ENCODE results near the gene SPRR2D. TPM values are rescaled to one million over a fixed set of nuclear protein-coding genes. Genes with fewer than 3 reads are reported as not detected.
"Not testable (repeated sequence)": the region's sequence is repeated elsewhere in the genome, so short reads cannot be mapped to it uniquely, and the experiment has no call there.

SPRR2D gene
- total RNA-seq, 2 experiments from 2014 or later = not detected

GRCh38 chr1:153025797-153026196 is 15.1 kb downstream of the SPRR2D start:
- CTCF ChIA-PET = no interaction called here
- Mint-ChIP-seq H3K4me1 (ENCODE audit: low read depth) (no peaks in the 10 kb centered on the region), H3K27ac (no peak overlapping the region), H3K4me3 (no peak overlapping the region), H3K27me3 (peaks cover 53% of the 10 kb centered on the region), H3K36me3 (ENCODE audit: low read depth) (no peaks in the 10 kb centered on the region), H3K9me3 (no peaks in the 10 kb centered on the region)
- POLR2A ChIA-PET = no interaction called here
- Histone ChIP-seq H3K4me1 (ENCODE audit: insufficient read depth, low read length) (no peaks in the 10 kb centered on the region), H3K4me3 (ENCODE audit: low read length) (no peak overlapping the region), H3K9me3 (ENCODE audit: control insufficient read depth in 1 of 2, insufficient read depth in 1 of 2, low read length in 2 of 2) (no peaks in the 10 kb centered on the region), H3K36me3 (ENCODE audit: insufficient read depth, low read length) (no peaks in the 10 kb centered on the region), H3K27ac (ENCODE audit: low read depth in 1 of 2, low read length in 2 of 2) (no peak overlapping the region), H3K27me3 (ENCODE audit: control insufficient read depth in 1 of 2, insufficient read depth in 2 of 2, low read length in 2 of 2) (no peaks in the 10 kb centered on the region)
- intact Hi-C loops (cut with DNase I, micrococcal nuclease) = no loop called here
- DNase-seq = no peak
- TF ChIP-seq CTCF (IDR thresholded peaks at IDR 0.05) = no peak
- ATAC-seq (ENCODE audit: poor library complexity) = no peak

- ATAC-seq (ENCODE audit: poor library complexity) (no peak), DNase-seq (no peak)
- Histone ChIP-seq H3K27ac (ENCODE audit: low read depth in 1 of 2, low read length in 2 of 2) (no peak overlapping the region), H3K4me1 (ENCODE audit: insufficient read depth, low read length) (no peaks in the 10 kb centered on the region), H3K4me3 (ENCODE audit: low read length) (no peak overlapping the region), H3K36me3 (ENCODE audit: insufficient read depth, low read length) (no peaks in the 10 kb centered on the region), H3K27me3 (ENCODE audit: control insufficient read depth in 1 of 2, insufficient read depth in 2 of 2, low read length in 2 of 2) (no peaks in the 10 kb centered on the region), H3K9me3 (ENCODE audit: control insufficient read depth in 1 of 2, insufficient read depth in 1 of 2, low read length in 2 of 2) (no peaks in the 10 kb centered on the region)
- no peak overlapping the region for H3K27ac Mint-ChIP-seq
- no peak for TF ChIP-seq CTCF (IDR thresholded peaks at IDR 0.05)
- peaks cover 64% of the 10 kb centered on the region for H3K27me3 Mint-ChIP-seq
- H3K9me3 Mint-ChIP-seq = peaks cover 3% of the 10 kb centered on the region
- no peaks in the 10 kb centered on the region for H3K4me1 Mint-ChIP-seq (ENCODE audit: low read depth)
- H3K4me3 Mint-ChIP-seq = no peak overlapping the region
- ChIA-PET CTCF (no interaction called here), POLR2A (no interaction called here)
- no peaks in the 10 kb centered on the region for H3K36me3 Mint-ChIP-seq (ENCODE audit: low read depth)
- intact Hi-C loops (cut with DNase I, micrococcal nuclease) = no loop called here
Measured at GRCh38 chr1:153024413-153024812, 16.5 kb downstream of the SPRR2D start.

GRCh38 chr1:153023109-153023508 is 17.8 kb downstream of the SPRR2D start:
- TF ChIP-seq CTCF (IDR thresholded peaks at IDR 0.05) = no peak
- Mint-ChIP-seq H3K27ac (no peak overlapping the region), H3K27me3 (peaks cover 66% of the 10 kb centered on the region), H3K4me3 (no peak overlapping the region), H3K36me3 (ENCODE audit: low read depth) (no peaks in the 10 kb centered on the region), H3K4me1 (ENCODE audit: low read depth) (no peaks in the 10 kb centered on the region), H3K9me3 (peaks cover 5% of the 10 kb centered on the region)
- H3K27ac ChIP-seq (ENCODE audit: low read depth in 1 of 2, low read length in 2 of 2) = no peak overlapping the region
- peaks cover 0 to 7% of the 10 kb centered on the region in 2 experiments for H3K27me3 ChIP-seq (ENCODE audit: control insufficient read depth in 1 of 2, insufficient read depth in 2 of 2, low read length in 2 of 2)
- no peaks in the 10 kb centered on the region for H3K36me3 ChIP-seq (ENCODE audit: insufficient read depth, low read length)
- H3K4me1 ChIP-seq (ENCODE audit: insufficient read depth, low read length) = no peaks in the 10 kb centered on the region
- DNase-seq (no peak), ATAC-seq (ENCODE audit: poor library complexity) (no peak)
- CTCF ChIA-PET = no interaction called here
- H3K9me3 ChIP-seq (ENCODE audit: control insufficient read depth in 1 of 2, insufficient read depth in 1 of 2, low read length in 2 of 2) = no peaks in the 10 kb centered on the region
- no peak overlapping the region for H3K4me3 ChIP-seq (ENCODE audit: low read length)
- POLR2A ChIA-PET = no interaction called here
- intact Hi-C loops (cut with DNase I, micrococcal nuclease) = no loop called here

GRCh38 chr1:153022340-153022739 is 18.6 kb downstream of the SPRR2D start:
- intact Hi-C loops (cut with DNase I, micrococcal nuclease); DNase-seq; H3K4me1 Mint-ChIP-seq (ENCODE audit: low read depth); H3K36me3 Mint-ChIP-seq (ENCODE audit: low read depth); H3K4me1 ChIP-seq (ENCODE audit: insufficient read depth, low read length); H3K36me3 ChIP-seq (ENCODE audit: insufficient read depth, low read length); H3K4me3 Mint-ChIP-seq; CTCF ChIA-PET; H3K9me3 Mint-ChIP-seq; POLR2A ChIA-PET; H3K27ac Mint-ChIP-seq; H3K9me3 ChIP-seq (ENCODE audit: control insufficient read depth in 1 of 2, insufficient read depth in 1 of 2, low read length in 2 of 2); ATAC-seq (ENCODE audit: poor library complexity); H3K27ac ChIP-seq (ENCODE audit: low read depth in 1 of 2, low read length in 2 of 2); H3K4me3 ChIP-seq (ENCODE audit: low read length): not testable (repeated sequence)
- H3K27me3 Mint-ChIP-seq = peaks cover 66% of the 10 kb centered on the region
- peaks cover 0 to 11% of the 10 kb centered on the region in 2 experiments for H3K27me3 ChIP-seq (ENCODE audit: control insufficient read depth in 1 of 2, insufficient read depth in 2 of 2, low read length in 2 of 2)

GRCh38 chr1:153021829-153022228 is 19.1 kb downstream of the SPRR2D start:
- DNase-seq; H3K4me3 Mint-ChIP-seq; H3K27ac ChIP-seq (ENCODE audit: low read depth in 1 of 2, low read length in 2 of 2); ATAC-seq (ENCODE audit: poor library complexity); H3K36me3 ChIP-seq (ENCODE audit: insufficient read depth, low read length); H3K4me1 Mint-ChIP-seq (ENCODE audit: low read depth); H3K4me3 ChIP-seq (ENCODE audit: low read length); H3K9me3 ChIP-seq (ENCODE audit: control insufficient read depth in 1 of 2, insufficient read depth in 1 of 2, low read length in 2 of 2); H3K27ac Mint-ChIP-seq; H3K9me3 Mint-ChIP-seq; H3K4me1 ChIP-seq (ENCODE audit: insufficient read depth, low read length); POLR2A ChIA-PET; H3K36me3 Mint-ChIP-seq (ENCODE audit: low read depth); intact Hi-C loops (cut with DNase I, micrococcal nuclease): not testable (repeated sequence)
- CTCF ChIA-PET = interaction anchor here (0.8 kb wide), 1 partner anchor 13 kb away, joined by 3 read pairs; no protein-coding TSS in a partner anchor
- H3K27me3 ChIP-seq (ENCODE audit: control insufficient read depth in 1 of 2, insufficient read depth in 2 of 2, low read length in 2 of 2) = peaks cover 0 to 11% of the 10 kb centered on the region in 2 experiments
- peaks cover 69% of the 10 kb centered on the region for H3K27me3 Mint-ChIP-seq
